Breast epithelium (tissue), 4 donors: Measurements from ENCODE around the gene GMPR. TPM values are rescaled to one million over a fixed set of nuclear protein-coding genes. Genes with fewer than 3 reads are reported as not detected.

Experiments used
- DNase-seq, 2 donors: peaks; one replicate each; pipeline ENCODE4 v3.0.0-alpha.2; 2019; ENCODE audit warnings: low spot score in 2 of 2
- H3K27ac ChIP-seq, 2 donors: fragments of 200-600 bp; sonication (generic) in 1 of 2; one replicate each; pipeline ENCODE4 v1.5.1; 2016 to 2019; ENCODE audit warnings: mild to moderate bottlenecking in 1 of 2
- H3K27me3 ChIP-seq, 2 donors: fragments of 200-600 bp; sonication (generic) in 1 of 2; one replicate each; pipeline versions ENCODE4 v1.5.1 to v1.6.0; 2017 to 2019; ENCODE audit warnings: control low read depth in 1 of 2, mild to moderate bottlenecking in 1 of 2
- H3K36me3 ChIP-seq: fragments of 200-600 bp; one replicate; pipeline ENCODE4 v1.5.1; 2019
- H3K4me1 ChIP-seq, 2 donors: fragments of 200-600 bp; sonication (generic); one replicate each; pipeline ENCODE4 v1.5.1; 2016 to 2019; ENCODE audit warnings: control low read depth in 1 of 2
- H3K4me3 ChIP-seq, 3 donors: fragments of 200-600 bp; sonication (generic); 1 replicate in 2 of 3; 2 replicates in 1 of 3; pipeline ENCODE4 v1.5.1; 2016 to 2019; ENCODE audit warnings: mild to moderate bottlenecking in 3 of 3, moderate library complexity in 2 of 3
- H3K9me3 ChIP-seq, 2 donors: fragments of 200-600 bp; sonication (generic) in 1 of 2; one replicate each; pipeline ENCODE4 v1.5.1; 2016 to 2019; ENCODE audit warnings: control low read depth in 1 of 2
- POLR2A ChIP-seq: fragments of 450-650 bp; IDR thresholded peaks from one replicate; pipeline ENCODE4 v1.6.1; 2016; ENCODE audit warnings: antibody characterized with exemption, mild to moderate bottlenecking, moderate library complexity
- POLR2AphosphoS5 ChIP-seq, 3 donors: sonication (generic); formaldehyde crosslinking; IDR thresholded peaks; one replicate each; pipeline ENCODE4 v1.6.1; 2017; ENCODE audit warnings: antibody characterized with exemption in 3 of 3
- intact Hi-C: fragments of 100-400 bp; cut with DNase I; formaldehyde crosslinking; loops from one replicate; pipeline ENCODE4 v1.15.1; 2023; ENCODE audit warnings: low total_unique reads
- total RNA-seq, 3 donors: library from RNA; depleted of rRNA; stranded (reverse); fragments of >200 nt; gene quantifications; one replicate each; pipeline ENCODE4 v1.1.0, GENCODE V29; 2016
- TF ChIP-seq, protein P1 (sequence below), 3 donors: fragments of 450-650 bp; IDR thresholded peaks; one replicate each; pipeline ENCODE4 v1.5.1; 2016 to 2017; ENCODE audit warnings: antibody characterized with exemption in 3 of 3, mild to moderate bottlenecking in 3 of 3, moderate library complexity in 3 of 3

Gene GMPR
- total RNA-seq, 3 donors from 2014 or later, result 4.3 to 16.4 (median 5.9) TPM

DNA sequence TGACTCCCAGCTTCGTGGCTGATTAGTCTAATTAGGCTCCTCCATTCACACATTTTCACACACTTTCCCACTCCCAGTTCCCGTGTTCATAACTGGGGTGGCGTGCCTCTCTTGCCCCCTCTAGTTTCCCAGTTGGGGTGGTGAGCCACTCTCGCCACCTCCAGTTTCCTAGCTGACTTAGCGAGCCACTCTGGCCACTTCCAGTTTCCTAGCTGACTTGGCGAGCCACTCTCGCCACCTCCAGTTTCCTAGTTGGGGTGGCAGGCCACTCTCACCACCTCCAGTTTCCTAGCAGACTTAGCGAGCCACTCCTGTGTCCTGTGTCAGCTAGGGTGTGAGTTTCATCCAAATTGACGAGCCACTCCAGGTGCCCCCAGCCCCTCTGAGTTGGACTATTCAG lies 7.4 kb upstream of the GMPR start:
- no peak overlapping the region for H3K27ac ChIP-seq
- H3K27me3 ChIP-seq, result no peaks in the 10 kb centered on the region
- no peaks in the 10 kb centered on the region for H3K4me1 ChIP-seq
- TF ChIP-seq POLR2A, result no peak
- TF ChIP-seq, protein P1, sequence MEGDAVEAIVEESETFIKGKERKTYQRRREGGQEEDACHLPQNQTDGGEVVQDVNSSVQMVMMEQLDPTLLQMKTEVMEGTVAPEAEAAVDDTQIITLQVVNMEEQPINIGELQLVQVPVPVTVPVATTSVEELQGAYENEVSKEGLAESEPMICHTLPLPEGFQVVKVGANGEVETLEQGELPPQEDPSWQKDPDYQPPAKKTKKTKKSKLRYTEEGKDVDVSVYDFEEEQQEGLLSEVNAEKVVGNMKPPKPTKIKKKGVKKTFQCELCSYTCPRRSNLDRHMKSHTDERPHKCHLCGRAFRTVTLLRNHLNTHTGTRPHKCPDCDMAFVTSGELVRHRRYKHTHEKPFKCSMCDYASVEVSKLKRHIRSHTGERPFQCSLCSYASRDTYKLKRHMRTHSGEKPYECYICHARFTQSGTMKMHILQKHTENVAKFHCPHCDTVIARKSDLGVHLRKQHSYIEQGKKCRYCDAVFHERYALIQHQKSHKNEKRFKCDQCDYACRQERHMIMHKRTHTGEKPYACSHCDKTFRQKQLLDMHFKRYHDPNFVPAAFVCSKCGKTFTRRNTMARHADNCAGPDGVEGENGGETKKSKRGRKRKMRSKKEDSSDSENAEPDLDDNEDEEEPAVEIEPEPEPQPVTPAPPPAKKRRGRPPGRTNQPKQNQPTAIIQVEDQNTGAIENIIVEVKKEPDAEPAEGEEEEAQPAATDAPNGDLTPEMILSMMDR (IDR thresholded peaks at IDR 0.05), result no peak
- TF ChIP-seq POLR2AphosphoS5 (IDR thresholded peaks at IDR 0.05), result no peak
- DNase-seq, result no peak
- H3K9me3 ChIP-seq, result no peaks in the 10 kb centered on the region
- H3K4me3 ChIP-seq, result no peak overlapping the region
- no peaks in the 10 kb centered on the region for H3K36me3 ChIP-seq
- intact Hi-C loops, result no loop called here

DNA sequence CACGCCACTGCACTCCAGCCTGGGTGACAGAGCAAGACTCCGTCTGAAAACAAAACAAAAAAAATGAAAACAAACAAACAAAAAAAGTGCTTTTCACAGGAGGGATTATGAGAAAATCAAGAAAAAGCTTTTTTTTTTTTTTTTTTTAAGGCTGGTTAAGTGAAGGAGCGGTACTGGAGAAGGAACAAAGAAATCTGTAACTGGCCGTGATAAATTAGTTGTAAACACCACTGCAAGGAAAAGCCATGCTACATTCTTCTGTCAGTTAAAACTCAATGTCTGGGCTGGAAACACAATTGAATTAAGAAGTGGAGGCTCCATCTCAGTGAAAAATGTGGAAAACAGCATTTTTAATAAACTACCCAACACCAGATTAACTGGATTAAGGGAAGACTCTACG lies 6.3 kb upstream of the GMPR start:
- Histone ChIP-seq H3K4me1 (peaks cover 0 to 6% of the 10 kb centered on the region in 2 donors), H3K27ac (no peak overlapping the region), H3K9me3 (no peaks in the 10 kb centered on the region), H3K4me3 (no peak overlapping the region), H3K27me3 (no peaks in the 10 kb centered on the region), H3K36me3 (no peaks in the 10 kb centered on the region)
- no peak for DNase-seq
- intact Hi-C loops, result no loop called here
- TF ChIP-seq, protein P1 (IDR thresholded peaks at IDR 0.05), result no peak
- TF ChIP-seq POLR2A, result no peak
- TF ChIP-seq POLR2AphosphoS5 (IDR thresholded peaks at IDR 0.05), result no peak

DNA sequence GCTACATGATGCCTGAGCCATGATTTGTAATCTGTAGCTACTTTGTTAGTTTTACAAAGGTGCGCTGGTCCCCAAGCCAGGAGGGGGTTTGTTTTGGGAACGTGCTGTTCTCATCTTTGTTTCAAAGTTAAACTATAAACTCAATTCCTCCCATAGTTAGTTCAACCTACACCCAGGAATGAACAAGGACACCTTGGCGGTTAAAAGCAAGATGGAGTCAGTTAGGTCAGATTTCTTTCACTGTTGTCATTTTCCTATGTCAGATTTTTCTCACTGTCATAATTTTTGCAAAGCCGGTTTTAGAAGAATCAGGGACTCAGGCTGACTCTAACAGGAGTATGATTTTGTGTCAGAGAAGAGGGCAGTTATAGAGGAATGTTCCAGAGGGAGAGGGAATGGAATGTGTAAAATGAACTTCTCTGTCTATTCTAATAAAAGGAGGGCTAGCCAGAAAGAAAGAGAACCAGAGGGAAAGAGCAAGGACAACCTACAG lies 2.3 kb upstream of the GMPR start:
- no peaks in the 10 kb centered on the region for H3K9me3 ChIP-seq
- peaks cover 0 to 6% of the 10 kb centered on the region in 2 donors for H3K4me1 ChIP-seq
- TF ChIP-seq, protein P1 (IDR thresholded peaks at IDR 0.05), result no peak
- TF ChIP-seq POLR2AphosphoS5 (IDR thresholded peaks at IDR 0.05), result no peak
- no peak for TF ChIP-seq POLR2A
- peak overlapping the region; percentile 1 to 45 for H3K27ac ChIP-seq
- intact Hi-C loops, result no loop called here
- no peak for DNase-seq
- no peaks in the 10 kb centered on the region for H3K27me3 ChIP-seq
- peak overlapping the region in 2 of 3 donors; percentile 20 to 26 for H3K4me3 ChIP-seq
- no peaks in the 10 kb centered on the region for H3K36me3 ChIP-seq

DNA sequence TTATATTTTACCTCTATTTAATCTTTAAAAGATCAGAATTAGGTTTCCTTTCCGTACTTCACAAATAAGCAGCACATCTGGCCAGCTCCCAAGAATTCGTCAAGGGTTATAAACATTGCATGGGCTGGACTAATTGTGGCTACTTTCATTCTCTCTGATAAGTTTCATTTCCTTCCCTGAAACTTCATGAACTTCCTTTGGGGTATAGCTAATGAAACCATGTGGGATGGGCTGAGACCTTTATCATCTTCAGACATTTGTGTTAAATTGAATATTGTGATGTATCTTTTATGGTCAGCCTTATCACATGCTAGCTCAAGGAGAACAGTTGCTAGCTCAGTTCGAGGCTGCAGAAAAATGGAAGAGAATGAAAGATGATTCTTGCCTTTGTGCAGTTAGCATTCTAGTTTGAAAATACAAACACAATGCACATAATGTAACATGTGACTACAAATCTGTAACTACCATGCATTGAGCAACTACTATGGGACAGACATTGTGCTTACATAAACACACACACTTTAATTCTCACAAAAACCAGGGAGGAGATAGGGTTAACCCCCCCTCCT lies 1.7 kb upstream of the GMPR start:
- peaks cover 0 to 6% of the 10 kb centered on the region in 2 donors for H3K4me1 ChIP-seq

DNA sequence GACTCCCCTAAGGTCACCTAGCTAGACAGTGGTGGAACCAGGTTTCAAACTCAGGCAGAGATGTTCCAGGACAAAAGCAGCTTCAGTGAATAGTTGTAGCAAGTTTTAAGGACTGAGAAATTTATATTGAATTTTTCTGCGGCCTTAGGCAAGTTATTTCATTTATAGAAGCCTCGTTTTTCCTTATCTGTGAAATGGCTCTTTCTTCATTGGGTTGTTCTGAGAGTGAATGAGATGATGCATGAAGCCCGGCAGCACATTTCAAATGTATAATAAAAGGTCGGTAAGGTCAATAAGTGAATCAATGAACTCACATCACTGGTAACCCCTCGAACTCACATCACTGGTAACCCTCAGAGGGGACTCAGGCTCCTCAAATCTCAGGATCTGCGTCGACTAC lies 1.1 kb upstream of the GMPR start:
- H3K4me1 ChIP-seq, result peaks cover 0 to 6% of the 10 kb centered on the region in 2 donors
- DNase-seq, result no peak
- intact Hi-C loops, result no loop called here
- H3K36me3 ChIP-seq, result no peaks in the 10 kb centered on the region
- H3K4me3 ChIP-seq, result no peak overlapping the region
- H3K27ac ChIP-seq, result no peak overlapping the region
- H3K27me3 ChIP-seq, result no peaks in the 10 kb centered on the region
- no peaks in the 10 kb centered on the region for H3K9me3 ChIP-seq
- TF ChIP-seq, protein P1 (IDR thresholded peaks at IDR 0.05), result no peak
- TF ChIP-seq POLR2AphosphoS5 (IDR thresholded peaks at IDR 0.05) (no peak), POLR2A (no peak)

More for the DNA sequence above, 1.7 kb upstream of the GMPR start:
- Histone ChIP-seq H3K27me3 (no peaks in the 10 kb centered on the region), H3K4me3 (peak overlapping the region in 2 of 3 donors; percentile 20 to 26), H3K9me3 (no peaks in the 10 kb centered on the region), H3K36me3 (no peaks in the 10 kb centered on the region), H3K27ac (peak overlapping the region; percentile 15 to 45)
- peak in 1 of 2 donors; percentile 47 for DNase-seq
- no peak for TF ChIP-seq POLR2A
- TF ChIP-seq, protein P1 (IDR thresholded peaks at IDR 0.05), result no peak
- TF ChIP-seq POLR2AphosphoS5 (IDR thresholded peaks at IDR 0.05), result no peak
- intact Hi-C loops, result no loop called here
